Adrenal gland (tissue), 5 donors: ENCODE results near the gene RRBP1.

Source experiments
- CTCF ChIP-seq, 6 experiments: fragments of 450-650 bp in 4 of 6; fragments of 200-600 bp in 2 of 6; sonication (generic) in 1 of 6; IDR thresholded peaks; 1 replicate in 5 of 6; 2 replicates in 1 of 6; pipeline versions ENCODE4 v1.5.1 to v1.8.0; 2016 to 2021; ENCODE audit warnings: antibody characterized with exemption in 6 of 6, mild to moderate bottlenecking in 2 of 6, moderate library complexity in 1 of 6
- POLR2A ChIP-seq, 2 donors: fragments of 450-650 bp; IDR thresholded peaks; one replicate each; pipeline ENCODE4 v1.6.1; 2017; ENCODE audit warnings: antibody characterized with exemption in 2 of 2, mild to moderate bottlenecking in 2 of 2, moderate library complexity in 1 of 2
- donor health status: DM: no; HTN: no; CAD: no.

GRCh38 chr20:17586250-17586649 lies 95.8 kb downstream of the RRBP1 start:
- TF ChIP-seq CTCF (IDR thresholded peaks at IDR 0.05), result no peak
- no peak for TF ChIP-seq POLR2A (IDR thresholded peaks at IDR 0.05)
